B cell (primary cell): ENCODE results near the gene ANGEL2. TPM values are rescaled to one million over a fixed set of nuclear protein-coding genes. Genes with fewer than 3 reads are reported as not detected.

Experiments
- ATAC-seq: fragments of 200-7000 bp; cut with Tn5 transposase; one replicate; pipeline ENCODE4 v1.10.0; 2021; ENCODE audit warnings: low read depth, mild to moderate bottlenecking, moderate number of reproducible peaks, moderate library complexity
- CTCF ChIA-PET: fragments of 350-600 bp; sonication (Branson Sonifier 250); formaldehyde crosslinking; loops from one replicate; lab custom pipeline; 2021; ENCODE audit warnings: antibody characterized with exemption, inconsistent platforms; lab: Charles Lee
- POLR2A ChIA-PET: fragments of 350-600 bp; sonication (Branson Sonifier 250); formaldehyde crosslinking; loops from one replicate; lab custom pipeline; 2021; ENCODE audit warnings: antibody characterized with exemption; lab: Charles Lee
- DNase-seq: peaks from one replicate; pipeline ENCODE4 v3.0.0; 2013
- H2AFZ ChIP-seq: 2 replicates; pipeline ENCODE4 v1.6.1; 2012; ENCODE audit warnings: mild to moderate bottlenecking, low read depth, low read length; ENCODE audit not compliant: insufficient read depth, poor library complexity, severe bottlenecking
- H3K27ac ChIP-seq, 2 donors: 1 replicate in 1 of 2; 2 replicates in 1 of 2; pipeline ENCODE4 v1.5.1; 2012 to 2013; ENCODE audit warnings: low read length in 2 of 2, mild to moderate bottlenecking in 2 of 2, moderate library complexity in 1 of 2
- H3K27me3 ChIP-seq, 4 experiments: fragments of 200-600 bp in 1 of 4; sonication (generic) in 1 of 4; replicated peaks in 1 of 4; 1 replicate in 2 of 4; 2 replicates in 2 of 4; pipeline versions ENCODE4 v1.6.1 to v1.7.0; 2013 to 2016; ENCODE audit warnings: low read length in 3 of 4, mild to moderate bottlenecking in 2 of 4, mixed read lengths in 1 of 4, moderate library complexity in 1 of 4; ENCODE audit not compliant: insufficient read depth in 4 of 4, control insufficient read depth in 3 of 4; ENCODE audit errors: control extremely low read depth in 1 of 4
- H3K36me3 ChIP-seq, 2 experiments: replicated peaks in 1 of 2; 1 replicate in 1 of 2; 2 replicates in 1 of 2; pipeline versions ENCODE4 v1.6.1 to v1.7.1; 2013; ENCODE audit warnings: low read length in 1 of 2; ENCODE audit not compliant: insufficient read depth in 2 of 2, control insufficient read depth in 1 of 2; ENCODE audit errors: control extremely low read depth in 1 of 2, extremely low read depth in 1 of 2
- H3K4me1 ChIP-seq, 2 donors: fragments of 200-600 bp in 1 of 2; sonication (generic) in 1 of 2; 1 replicate in 1 of 2; 2 replicates in 1 of 2; pipeline versions ENCODE4 v1.5.1 to v1.6.1; 2013 to 2017; ENCODE audit warnings: low read length in 2 of 2; ENCODE audit not compliant: control insufficient read depth in 2 of 2, insufficient read depth in 2 of 2
- H3K4me2 ChIP-seq: replicated peaks from 2 replicates; pipeline ENCODE3; 2012; ENCODE audit warnings: mild to moderate bottlenecking, low read depth, low read length; ENCODE audit not compliant: poor library complexity, severe bottlenecking
- H3K4me3 ChIP-seq, 5 experiments: fragments of 200-600 bp in 1 of 5; sonication (generic) in 1 of 5; 1 replicate in 3 of 5; 2 replicates in 2 of 5; pipeline versions ENCODE4 v1.5.1 to v1.7.0; 2011 to 2016; ENCODE audit warnings: low read length in 4 of 5, mild to moderate bottlenecking in 4 of 5, low read depth in 2 of 5, control low read depth in 1 of 5, moderate library complexity in 1 of 5; ENCODE audit not compliant: insufficient read depth in 1 of 5; ENCODE audit errors: control extremely low read depth in 1 of 5, extremely low read depth in 1 of 5
- H3K79me2 ChIP-seq: fragments of 200-600 bp; sonication (generic); one replicate; pipeline ENCODE4 v1.6.0; 2016; ENCODE audit warnings: low read length; ENCODE audit not compliant: control insufficient read depth, insufficient read depth
- H3K9ac ChIP-seq: fragments of 200-600 bp; sonication (generic); 2 replicates; pipeline ENCODE4 v1.6.1; 2017; ENCODE audit warnings: mild to moderate bottlenecking, low read length, moderate library complexity
- H3K9me3 ChIP-seq, 3 donors: one replicate each; pipeline versions ENCODE4 v1.6.1 to v1.7.1; 2013; ENCODE audit warnings: low read length in 2 of 3; ENCODE audit not compliant: control insufficient read depth in 2 of 3, insufficient read depth in 1 of 3; ENCODE audit errors: control extremely low read depth in 1 of 3
- H4K20me1 ChIP-seq: 2 replicates; pipeline ENCODE4 v1.6.0; 2012; ENCODE audit warnings: mild to moderate bottlenecking, low read length; ENCODE audit not compliant: insufficient read depth, control insufficient read depth, poor library complexity, severe bottlenecking
- H3K27ac Mint-ChIP-seq: one replicate; pipeline ENCODE4 v1.8.0; 2021; ENCODE audit warnings: mixed read lengths
- H3K27me3 Mint-ChIP-seq: one replicate; pipeline ENCODE4 v1.8.0; 2021; ENCODE audit warnings: mixed read lengths
- H3K4me1 Mint-ChIP-seq: one replicate; pipeline ENCODE4 v1.8.0; 2021; ENCODE audit warnings: mixed read lengths
- H3K4me3 Mint-ChIP-seq: one replicate; pipeline ENCODE4 v1.8.0; 2021; ENCODE audit warnings: mixed read lengths
- H3K9me3 Mint-ChIP-seq: one replicate; pipeline ENCODE4 v1.8.0; 2022; ENCODE audit warnings: mixed read lengths; ENCODE audit not compliant: insufficient read depth
- CTCF ChIP-seq: fragments of 200-600 bp; IDR thresholded peaks from one replicate; pipeline ENCODE4 v1.8.0; 2022; ENCODE audit warnings: antibody characterized with exemption, mild to moderate bottlenecking
- EZH2 ChIP-seq: IDR thresholded peaks from 2 replicates; pipeline ENCODE4 v1.6.1; 2012; ENCODE audit warnings: borderline replicate concordance, low read depth, mild to moderate bottlenecking, moderate library complexity, low read length; ENCODE audit not compliant: insufficient read depth, poor library complexity, severe bottlenecking
- WGBS: methylation state at CpG from one replicate; pipeline ENCODE4 v1.1.5; 2013; ENCODE audit warnings: missing lambda C conversion rate; ENCODE audit not compliant: insufficient coverage; 5-methylcytosine and 5-hydroxymethylcytosine counted together
- intact Hi-C: fragments of 100-400 bp; cut with micrococcal nuclease; formaldehyde crosslinking; loops from one replicate; pipeline ENCODE4 v1.10.0; 2022
- polyA plus RNA-seq: library from polyadenylated mRNA; depleted of rRNA; stranded (reverse); fragments of >200 nt; gene quantifications from 2 replicates; pipeline ENCODE4 v1.2.3, GENCODE V29; 2012
- total RNA-seq, 2 donors: library from RNA; stranded (reverse); fragments of 120-200 nt in 1 of 2; gene quantifications; 1 replicate in 1 of 2; 2 replicates in 1 of 2; pipeline versions ENCODE4 v1.2.3 to v1.2.4, GENCODE V29; 2013 to 2022

ANGEL2 gene
- total and polyA plus RNA-seq, 2 donors (not counting 1 experiment from before 2014, with no cell fraction given) = 25.2 to 94.2 TPM

GRCh38 chr1:212983482-212983881 is 32.2 kb downstream of the ANGEL2 start:
- Histone ChIP-seq H3K36me3 (no peaks in the 10 kb centered on the region), H3K27ac (no peak overlapping the region), H2AFZ (no peak overlapping the region), H3K4me3 (no peak overlapping the region), H4K20me1 (no peaks in the 10 kb centered on the region), H3K9me3 (no peaks in the 10 kb centered on the region), H3K4me1 (peaks cover 0 to 9% of the 10 kb centered on the region in 2 donors), H3K4me2 (no peak overlapping the region), H3K27me3 (no peaks in the 10 kb centered on the region), H3K9ac (no peak overlapping the region), H3K79me2 (no peaks in the 10 kb centered on the region)
- CTCF ChIA-PET = no interaction called here
- Mint-ChIP-seq H3K27ac (no peak overlapping the region), H3K27me3 (no peaks in the 10 kb centered on the region), H3K9me3 (no peaks in the 10 kb centered on the region), H3K4me1 (peaks cover 1% of the 10 kb centered on the region), H3K4me3 (no peak overlapping the region)
- POLR2A ChIA-PET = no interaction called here
- ATAC-seq = no peak
- no peak for TF ChIP-seq EZH2
- TF ChIP-seq CTCF = no peak
- 100% methylated on average over 1 of the region's 3 CpGs for WGBS
- no peak for DNase-seq
- intact Hi-C loops = no loop called here

- TF ChIP-seq CTCF = no peak
- TF ChIP-seq EZH2 = no peak
- no peak overlapping the region for H3K4me3 ChIP-seq
- Mint-ChIP-seq H3K27ac (no peak overlapping the region), H3K4me1 (peaks cover 1% of the 10 kb centered on the region), H3K27me3 (no peaks in the 10 kb centered on the region), H3K9me3 (no peaks in the 10 kb centered on the region), H3K4me3 (no peak overlapping the region)
- H3K36me3 ChIP-seq = no peaks in the 10 kb centered on the region
- intact Hi-C loops = no loop called here
- 80% methylated on average over 1 of the region's 6 CpGs for WGBS
- H3K4me2 ChIP-seq = no peak overlapping the region
- no peak overlapping the region for H2AFZ ChIP-seq
- ATAC-seq = no peak
- ChIA-PET CTCF (interaction anchor here (1.2 kb wide), 1 partner anchor 13 kb away, joined by 3 read pairs; no protein-coding TSS in a partner anchor), POLR2A (no interaction called here)
- no peak overlapping the region for H3K27ac ChIP-seq
- DNase-seq = no peak
- H4K20me1 ChIP-seq = no peaks in the 10 kb centered on the region
- peaks cover 0 to 9% of the 10 kb centered on the region in 2 donors for H3K4me1 ChIP-seq
- no peaks in the 10 kb centered on the region for H3K27me3 ChIP-seq
- no peaks in the 10 kb centered on the region for H3K79me2 ChIP-seq
- no peak overlapping the region for H3K9ac ChIP-seq
- no peaks in the 10 kb centered on the region for H3K9me3 ChIP-seq
These were observed 33.1 kb downstream of the ANGEL2 start for GRCh38 chr1:212982430-212983152.
